Gastroesophageal sphincter (tissue), 3 donors: ENCODE measurements around the gene STUM.

Source experiments
- CTCF ChIP-seq, 4 experiments: fragments of 200-600 bp in 2 of 4; fragments of 450-650 bp in 2 of 4; sonication (generic) in 1 of 4; IDR thresholded peaks; one replicate each; pipeline ENCODE4 v1.5.1; 2017 to 2019; ENCODE audit warnings: antibody characterized with exemption in 4 of 4, mild to moderate bottlenecking in 2 of 4, moderate library complexity in 2 of 4
- EP300 ChIP-seq: sonication (generic); formaldehyde crosslinking; IDR thresholded peaks from one replicate; pipeline ENCODE4 v1.6.1; 2017; ENCODE audit warnings: antibody characterized with exemption, mild to moderate bottlenecking
- POLR2A ChIP-seq, 2 donors: fragments of 450-650 bp; IDR thresholded peaks; one replicate each; pipeline ENCODE4 v1.6.1; 2017; ENCODE audit warnings: antibody characterized with exemption in 2 of 2, mild to moderate bottlenecking in 2 of 2, moderate library complexity in 1 of 2
- POLR2AphosphoS5 ChIP-seq: sonication (generic); formaldehyde crosslinking; IDR thresholded peaks from one replicate; pipeline ENCODE4 v1.6.1; 2017; ENCODE audit warnings: antibody characterized with exemption

GRCh38 chr1:226525750-226526149 is 22.8 kb upstream of the STUM start:
- no peak for TF ChIP-seq CTCF (IDR thresholded peaks at IDR 0.05)
- no peak for TF ChIP-seq POLR2A (IDR thresholded peaks at IDR 0.05)
- no peak for TF ChIP-seq EP300
- TF ChIP-seq POLR2AphosphoS5: no peak
